ENCODE data around the gene RNU5B-1. TPM values are rescaled to one million over a fixed set of nuclear protein-coding genes. Genes with fewer than 3 reads are reported as not detected.

The RNU5B-1 gene
- total RNA-seq, 1 donor = not detected

DNA sequence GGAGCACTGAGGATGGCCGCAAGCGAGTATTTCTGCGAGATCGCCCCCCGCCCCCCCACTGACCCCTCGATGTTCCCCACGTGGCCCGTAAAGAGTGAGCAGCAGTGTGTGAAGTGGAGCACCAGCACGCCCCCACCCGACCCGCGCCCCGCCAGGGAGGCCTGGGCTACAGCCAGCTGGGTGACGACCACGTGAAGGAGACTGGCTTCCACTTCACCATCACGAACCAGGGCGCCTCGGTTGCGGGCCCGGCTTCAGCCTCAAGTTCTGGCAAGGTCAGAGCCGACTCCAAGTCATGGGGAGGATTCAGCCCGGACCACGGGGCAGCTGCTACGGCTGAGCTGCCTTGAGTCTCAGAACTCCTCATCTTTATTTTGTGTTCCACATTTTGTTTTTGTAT lies 2.4 kb upstream of the RNU5B-1 start:
- no peak overlapping the region for H3K4me3 ChIP-seq (ENCODE audit: low read depth, low read length)

GRCh38 chr15:65303687-65304380 lies 643 bp upstream of the RNU5B-1 start:
- no peak for TF ChIP-seq CTCF (IDR thresholded peaks at IDR 0.05; ENCODE audit: insufficient read depth, low read length)
- peak; percentile 62 for DNase-seq (ENCODE audit: low read depth)
- H3K4me3 ChIP-seq (ENCODE audit: low read depth, low read length) = peak overlapping the region; percentile 58

More for the DNA sequence above, 2.4 kb upstream of the RNU5B-1 start:
- DNase-seq (ENCODE audit: low read depth) = no peak
- TF ChIP-seq CTCF (IDR thresholded peaks at IDR 0.05; ENCODE audit: insufficient read depth, low read length) = no peak

DNA sequence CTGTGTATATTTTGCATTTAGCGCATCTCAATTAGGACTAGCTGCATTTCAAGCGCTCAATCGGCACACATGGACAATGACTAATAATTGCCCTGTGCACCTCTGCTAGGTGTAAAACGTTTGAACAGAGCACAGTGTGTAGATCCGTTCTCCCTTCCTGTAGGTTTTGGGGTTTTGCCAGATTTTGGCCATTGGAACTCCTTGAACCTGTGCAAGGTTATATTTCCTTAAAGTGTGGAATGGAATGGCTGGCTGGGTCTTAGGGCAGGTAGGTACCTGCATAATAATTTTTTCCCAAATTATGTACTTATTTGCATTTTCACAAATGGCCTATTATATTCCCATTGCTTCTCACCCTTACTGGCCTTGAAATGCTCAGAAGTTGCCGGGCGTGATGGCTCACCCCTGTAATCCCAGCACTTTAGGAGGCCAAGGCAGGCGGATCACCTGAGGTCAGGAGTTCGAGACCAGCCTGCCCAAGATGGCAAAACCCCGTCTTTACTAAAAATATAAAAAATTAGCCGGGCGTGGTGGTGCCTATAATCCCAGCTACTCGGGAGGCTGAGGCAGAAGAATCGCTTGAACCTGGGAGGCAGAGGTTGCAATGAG lies 777 bp downstream of the RNU5B-1 start:
- H3K4me3 ChIP-seq (ENCODE audit: low read depth, low read length) = peak overlapping the region; percentile 11
- no peak for DNase-seq (ENCODE audit: low read depth)
- no peak for TF ChIP-seq CTCF (IDR thresholded peaks at IDR 0.05; ENCODE audit: insufficient read depth, low read length)

- no peak for DNase-seq (ENCODE audit: low read depth)
- TF ChIP-seq CTCF (IDR thresholded peaks at IDR 0.05; ENCODE audit: insufficient read depth, low read length) = no peak
- no peak overlapping the region for H3K4me3 ChIP-seq (ENCODE audit: low read depth, low read length)
Measured at GRCh38 chr15:65305776-65306175, 1.3 kb downstream of the RNU5B-1 start.

DNA sequence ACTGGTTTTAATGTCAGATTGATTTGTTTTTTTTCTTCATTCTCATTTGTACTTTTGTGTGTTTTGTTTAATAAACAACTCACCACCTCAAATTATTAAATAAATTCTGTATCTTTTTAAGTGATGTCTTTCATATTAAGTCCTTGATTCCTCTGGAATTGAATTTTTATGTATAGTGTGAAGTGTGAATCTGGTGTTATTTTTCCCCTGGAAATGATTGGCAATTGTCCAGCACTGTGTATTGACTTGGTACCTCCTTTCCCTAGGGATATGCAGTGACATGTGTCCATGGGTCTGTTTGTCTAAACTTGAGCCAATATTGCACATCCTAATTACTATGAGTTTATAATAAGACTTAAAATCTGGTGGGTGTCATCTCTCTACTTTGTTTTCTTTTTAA lies 2.1 kb downstream of the RNU5B-1 start:
- TF ChIP-seq CTCF (IDR thresholded peaks at IDR 0.05; ENCODE audit: insufficient read depth, low read length) = no peak
- DNase-seq (ENCODE audit: low read depth) = no peak
- H3K4me3 ChIP-seq (ENCODE audit: low read depth, low read length) = no peak overlapping the region

DNA sequence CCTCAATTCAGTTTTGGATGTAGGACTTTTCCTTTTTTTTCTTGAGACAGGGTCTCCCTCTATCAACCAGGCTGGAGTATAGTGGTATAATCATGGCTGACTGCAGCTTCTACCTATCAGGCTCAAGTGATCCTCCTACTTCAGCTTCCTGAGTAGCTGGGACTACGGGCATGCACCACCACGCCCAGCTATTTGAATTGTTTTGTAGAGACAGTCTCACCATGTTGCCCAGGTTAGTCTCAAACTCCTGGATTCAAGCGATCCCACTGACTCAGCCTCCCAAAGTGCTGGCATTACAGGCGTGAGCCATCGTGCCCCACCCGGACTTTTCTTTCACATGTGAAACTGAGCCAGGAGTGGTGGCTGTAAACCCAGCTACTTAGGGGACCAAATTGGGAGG lies 3.5 kb downstream of the RNU5B-1 start:
- no peak overlapping the region for H3K4me3 ChIP-seq (ENCODE audit: low read depth, low read length)
- no peak for TF ChIP-seq CTCF (IDR thresholded peaks at IDR 0.05; ENCODE audit: insufficient read depth, low read length)
- DNase-seq (ENCODE audit: low read depth) = no peak
